ENCODE results near the gene VPS8.

- TF ChIP-seq CTCF (conservative IDR thresholded peaks at IDR 0.05 in 1 of 2, IDR thresholded peaks at IDR 0.05 in 1 of 2; ENCODE audit: low read depth in 1 of 2, low read length in 2 of 2), result no peak
- no peak for TF ChIP-seq EZH2 (IDR thresholded peaks at IDR 0.05; ENCODE audit: low read length, missing control alignments)
Measured at GRCh38 chr3:184965639-184966430, 153.9 kb downstream of the VPS8 start.
